Vagina (tissue), 2 donors: ENCODE results near the gene ARL5A. TPM values are rescaled to one million over a fixed set of nuclear protein-coding genes. Genes with fewer than 3 reads are reported as not detected.
"Not testable (repeated sequence)": the region's sequence is repeated elsewhere in the genome, so short reads cannot be mapped to it uniquely, and the experiment has no call there.

Source experiments
- DNase-seq, 2 donors: peaks; one replicate each; pipeline ENCODE4 v3.0.0-alpha.2; 2017; ENCODE audit errors: extremely low spot score in 2 of 2
- H3K27ac ChIP-seq: fragments of 200-600 bp; sonication (generic); one replicate; pipeline ENCODE4 v1.5.1; 2019
- H3K27me3 ChIP-seq: fragments of 200-600 bp; sonication (generic); one replicate; pipeline ENCODE4 v1.5.1; 2019
- H3K36me3 ChIP-seq, 2 donors: fragments of 200-600 bp; sonication (generic); one replicate each; pipeline ENCODE4 v1.5.1; 2017 to 2019
- H3K4me1 ChIP-seq: fragments of 200-600 bp; sonication (generic); one replicate; pipeline ENCODE4 v1.5.1; 2019
- H3K4me3 ChIP-seq, 2 donors: fragments of 200-600 bp; sonication (generic); 1 replicate in 1 of 2; 2 replicates in 1 of 2; pipeline ENCODE4 v1.5.1; 2016 to 2019
- H3K9me3 ChIP-seq: fragments of 200-600 bp; sonication (generic); one replicate; pipeline ENCODE4 v1.5.1; 2019
- CTCF ChIP-seq, 3 experiments: fragments of 450-650 bp in 2 of 3; fragments of 200-600 bp in 1 of 3; sonication (generic) in 1 of 3; IDR thresholded peaks; one replicate each; pipeline ENCODE4 v1.5.1; 2017 to 2019; ENCODE audit warnings: antibody characterized with exemption in 3 of 3, mild to moderate bottlenecking in 2 of 3, moderate library complexity in 2 of 3
- POLR2A ChIP-seq, 2 donors: fragments of 450-650 bp; IDR thresholded peaks; one replicate each; pipeline ENCODE4 v1.6.1; 2017; ENCODE audit warnings: antibody characterized with exemption in 2 of 2, mild to moderate bottlenecking in 2 of 2, moderate library complexity in 2 of 2
- POLR2AphosphoS5 ChIP-seq, 2 donors: sonication (generic); formaldehyde crosslinking; IDR thresholded peaks; one replicate each; pipeline ENCODE4 v1.9.0; 2017; ENCODE audit warnings: antibody characterized with exemption in 2 of 2, mild to moderate bottlenecking in 2 of 2, low read depth in 1 of 2; ENCODE audit not compliant: insufficient read depth in 1 of 2
- intact Hi-C: fragments of 100-400 bp; cut with DNase I; formaldehyde crosslinking; loops from one replicate; pipeline ENCODE4 v1.15.1; 2023
- total RNA-seq: library from RNA; depleted of rRNA; stranded (reverse); fragments of >200 nt; gene quantifications from one replicate; pipeline ENCODE4 v1.2.3, GENCODE V29; 2016

ARL5A gene
- total RNA-seq, 1 donor from 2014 or later, result 32.9 TPM

GRCh38 chr2:151803811-151804210, 24.4 kb downstream of the ARL5A start:
- H3K9me3 ChIP-seq, result no peaks in the 10 kb centered on the region
- TF ChIP-seq POLR2AphosphoS5 (IDR thresholded peaks at IDR 0.05; ENCODE audit: insufficient read depth in 1 of 2, low read depth in 1 of 2) (no peak), POLR2A (IDR thresholded peaks at IDR 0.05) (no peak), CTCF (IDR thresholded peaks at IDR 0.05) (no peak)
- H3K27me3 ChIP-seq, result no peaks in the 10 kb centered on the region
- intact Hi-C loops, result no loop called here
- no peak overlapping the region for H3K4me3 ChIP-seq
- no peak overlapping the region for H3K27ac ChIP-seq
- no peak for DNase-seq
- H3K4me1 ChIP-seq, result no peaks in the 10 kb centered on the region
- H3K36me3 ChIP-seq, result peaks cover 0 to 31% of the 10 kb centered on the region in 2 donors

GRCh38 chr2:151802315-151802714, 25.9 kb downstream of the ARL5A start:
- intact Hi-C loops, result no loop called here
- Histone ChIP-seq H3K4me1 (no peaks in the 10 kb centered on the region), H3K4me3 (no peak overlapping the region), H3K27me3 (no peaks in the 10 kb centered on the region), H3K9me3 (no peaks in the 10 kb centered on the region), H3K27ac (no peak overlapping the region), H3K36me3 (peaks cover 0 to 31% of the 10 kb centered on the region in 2 donors)
- DNase-seq, result no peak
- TF ChIP-seq POLR2AphosphoS5 (IDR thresholded peaks at IDR 0.05; ENCODE audit: insufficient read depth in 1 of 2, low read depth in 1 of 2) (no peak), CTCF (IDR thresholded peaks at IDR 0.05) (no peak), POLR2A (IDR thresholded peaks at IDR 0.05) (no peak)

- intact Hi-C loops, result no loop called here
- Histone ChIP-seq H3K27ac (no peak overlapping the region), H3K9me3 (no peaks in the 10 kb centered on the region), H3K4me1 (no peaks in the 10 kb centered on the region), H3K27me3 (no peaks in the 10 kb centered on the region), H3K4me3 (no peak overlapping the region), H3K36me3 (peaks cover 0 to 22% of the 10 kb centered on the region in 2 donors)
- TF ChIP-seq POLR2AphosphoS5 (IDR thresholded peaks at IDR 0.05; ENCODE audit: insufficient read depth in 1 of 2, low read depth in 1 of 2) (no peak), CTCF (IDR thresholded peaks at IDR 0.05) (no peak), POLR2A (IDR thresholded peaks at IDR 0.05) (no peak)
- no peak for DNase-seq
These were observed 28.3 kb downstream of the ARL5A start for GRCh38 chr2:151799886-151800292.

- intact Hi-C loops, result no loop called here
- Histone ChIP-seq H3K27ac (no peak overlapping the region), H3K36me3 (peaks cover 0 to 2% of the 10 kb centered on the region in 2 donors), H3K4me3 (no peak overlapping the region), H3K9me3 (no peaks in the 10 kb centered on the region), H3K4me1 (no peaks in the 10 kb centered on the region), H3K27me3 (no peaks in the 10 kb centered on the region)
- no peak for TF ChIP-seq POLR2A (IDR thresholded peaks at IDR 0.05)
- TF ChIP-seq CTCF (IDR thresholded peaks at IDR 0.05), result no peak
- no peak for TF ChIP-seq POLR2AphosphoS5 (IDR thresholded peaks at IDR 0.05; ENCODE audit: insufficient read depth in 1 of 2, low read depth in 1 of 2)
- DNase-seq, result no peak
These were observed 31.4 kb downstream of the ARL5A start for GRCh38 chr2:151796774-151797173.

GRCh38 chr2:151795646-151796240, 32.5 kb downstream of the ARL5A start:
- intact Hi-C loops, result loop anchor here (1.0 kb wide), 1 partner anchor 27 kb away; no protein-coding TSS in a partner anchor
- Histone ChIP-seq H3K36me3 (no peaks in the 10 kb centered on the region), H3K4me1 (no peaks in the 10 kb centered on the region), H3K27me3 (no peaks in the 10 kb centered on the region), H3K4me3 (no peak overlapping the region), H3K27ac (no peak overlapping the region), H3K9me3 (no peaks in the 10 kb centered on the region)
- DNase-seq, result no peak
- TF ChIP-seq POLR2A (IDR thresholded peaks at IDR 0.05) (no peak), CTCF (IDR thresholded peaks at IDR 0.05) (no peak), POLR2AphosphoS5 (IDR thresholded peaks at IDR 0.05; ENCODE audit: insufficient read depth in 1 of 2, low read depth in 1 of 2) (no peak)

GRCh38 chr2:151794422-151794821, 33.8 kb downstream of the ARL5A start:
- H3K9me3 ChIP-seq, H3K36me3 ChIP-seq, H3K4me3 ChIP-seq, H3K27ac ChIP-seq, intact Hi-C loops, H3K27me3 ChIP-seq, H3K4me1 ChIP-seq, DNase-seq: not testable (repeated sequence)
